Cardiac muscle cell (in vitro differentiated cells and primary cell): ENCODE data around the gene MAPK8. TPM values are rescaled to one million over a fixed set of nuclear protein-coding genes. Genes with fewer than 3 reads are reported as not detected.

ENCODE experiments used
- DNase-seq, 2 donors: peaks; one replicate each; pipeline versions ENCODE4 v3.0.0 to v3.0.0-alpha.2; 2010 to 2017; ENCODE audit warnings: low read depth in 1 of 2, low spot score in 1 of 2
- H3K27ac ChIP-seq: fragments of 200-600 bp; sonication (generic); 2 replicates; pipeline ENCODE4 v1.5.1; 2016
- H3K27me3 ChIP-seq: fragments of 200-600 bp; sonication (generic); 2 replicates; pipeline ENCODE4 v1.6.0; 2016; ENCODE audit warnings: control low read depth
- H3K36me3 ChIP-seq: fragments of 200-600 bp; sonication (generic); 2 replicates; pipeline ENCODE4 v1.5.1; 2016; ENCODE audit warnings: control low read depth
- H3K4me1 ChIP-seq: fragments of 200-600 bp; sonication (generic); 2 replicates; pipeline ENCODE4 v1.8.1; 2017; ENCODE audit warnings: low read depth, mild to moderate bottlenecking, mixed run types
- H3K4me3 ChIP-seq: fragments of 200-600 bp; sonication (generic); 2 replicates; pipeline ENCODE4 v1.5.1; 2016; ENCODE audit warnings: mild to moderate bottlenecking
- H3K9me3 ChIP-seq: fragments of 200-600 bp; sonication (generic); 2 replicates; pipeline ENCODE4 v1.5.1; 2017; ENCODE audit warnings: low read depth, mild to moderate bottlenecking, control low read depth
- polyA plus RNA-seq: library from polyadenylated mRNA; unstranded; fragments of >200 nt; fragmentation: Nextera tagmentation; extraction: Ambion mirVana; gene quantifications from 2 replicates; pipeline ENCODE4 v1.2.1, GENCODE V29; 2016
- total RNA-seq: library from RNA; depleted of rRNA; stranded (reverse); fragments of >200 nt; gene quantifications from 2 replicates; pipeline ENCODE4 v1.2.3, GENCODE V29; 2016
- TF ChIP-seq, protein P1 (sequence below): IDR thresholded peaks from 2 replicates; pipeline ENCODE4 v1.5.1; 2012; ENCODE audit warnings: low read depth, mild to moderate bottlenecking, low read length

Gene MAPK8
- total and polyA plus RNA-seq, 2 experiments from 2014 or later, result 15.4 to 40.8 TPM

DNA sequence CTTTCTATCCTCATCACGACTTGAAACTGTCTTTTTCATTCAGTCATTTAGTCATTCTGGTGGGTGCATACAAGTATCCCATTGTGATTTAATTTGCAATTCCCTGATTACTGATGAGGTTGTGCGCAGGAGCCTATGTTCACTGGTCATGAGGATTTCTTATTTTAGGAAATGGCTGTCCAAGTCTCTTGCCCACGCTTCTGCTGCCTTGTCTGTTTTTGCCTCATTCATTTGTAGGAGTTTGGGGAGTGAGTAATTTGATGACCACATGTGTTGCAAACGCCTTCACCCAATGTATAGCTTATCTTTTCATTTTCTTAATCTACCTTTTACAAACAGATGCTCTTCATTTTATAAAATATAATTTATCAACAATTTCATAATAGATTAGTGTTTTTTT, 171.1 kb downstream of the MAPK8 start:
- Histone ChIP-seq H3K36me3 (no peaks in the 10 kb centered on the region), H3K9me3 (no peaks in the 10 kb centered on the region), H3K4me3 (no peak overlapping the region), H3K27me3 (no peaks in the 10 kb centered on the region), H3K4me1 (peaks cover 17% of the 10 kb centered on the region), H3K27ac (no peak overlapping the region)
- TF ChIP-seq, protein P1, sequence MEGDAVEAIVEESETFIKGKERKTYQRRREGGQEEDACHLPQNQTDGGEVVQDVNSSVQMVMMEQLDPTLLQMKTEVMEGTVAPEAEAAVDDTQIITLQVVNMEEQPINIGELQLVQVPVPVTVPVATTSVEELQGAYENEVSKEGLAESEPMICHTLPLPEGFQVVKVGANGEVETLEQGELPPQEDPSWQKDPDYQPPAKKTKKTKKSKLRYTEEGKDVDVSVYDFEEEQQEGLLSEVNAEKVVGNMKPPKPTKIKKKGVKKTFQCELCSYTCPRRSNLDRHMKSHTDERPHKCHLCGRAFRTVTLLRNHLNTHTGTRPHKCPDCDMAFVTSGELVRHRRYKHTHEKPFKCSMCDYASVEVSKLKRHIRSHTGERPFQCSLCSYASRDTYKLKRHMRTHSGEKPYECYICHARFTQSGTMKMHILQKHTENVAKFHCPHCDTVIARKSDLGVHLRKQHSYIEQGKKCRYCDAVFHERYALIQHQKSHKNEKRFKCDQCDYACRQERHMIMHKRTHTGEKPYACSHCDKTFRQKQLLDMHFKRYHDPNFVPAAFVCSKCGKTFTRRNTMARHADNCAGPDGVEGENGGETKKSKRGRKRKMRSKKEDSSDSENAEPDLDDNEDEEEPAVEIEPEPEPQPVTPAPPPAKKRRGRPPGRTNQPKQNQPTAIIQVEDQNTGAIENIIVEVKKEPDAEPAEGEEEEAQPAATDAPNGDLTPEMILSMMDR, result no peak
- no peak for DNase-seq

GRCh38 chr10:48478469-48478868, 172.0 kb downstream of the MAPK8 start:
- no peak overlapping the region for H3K27ac ChIP-seq
- no peaks in the 10 kb centered on the region for H3K9me3 ChIP-seq
- no peaks in the 10 kb centered on the region for H3K36me3 ChIP-seq
- H3K27me3 ChIP-seq, result no peaks in the 10 kb centered on the region
- DNase-seq, result no peak
- H3K4me1 ChIP-seq, result peaks cover 17% of the 10 kb centered on the region
- TF ChIP-seq, protein P1, result no peak
- H3K4me3 ChIP-seq, result no peak overlapping the region

DNA sequence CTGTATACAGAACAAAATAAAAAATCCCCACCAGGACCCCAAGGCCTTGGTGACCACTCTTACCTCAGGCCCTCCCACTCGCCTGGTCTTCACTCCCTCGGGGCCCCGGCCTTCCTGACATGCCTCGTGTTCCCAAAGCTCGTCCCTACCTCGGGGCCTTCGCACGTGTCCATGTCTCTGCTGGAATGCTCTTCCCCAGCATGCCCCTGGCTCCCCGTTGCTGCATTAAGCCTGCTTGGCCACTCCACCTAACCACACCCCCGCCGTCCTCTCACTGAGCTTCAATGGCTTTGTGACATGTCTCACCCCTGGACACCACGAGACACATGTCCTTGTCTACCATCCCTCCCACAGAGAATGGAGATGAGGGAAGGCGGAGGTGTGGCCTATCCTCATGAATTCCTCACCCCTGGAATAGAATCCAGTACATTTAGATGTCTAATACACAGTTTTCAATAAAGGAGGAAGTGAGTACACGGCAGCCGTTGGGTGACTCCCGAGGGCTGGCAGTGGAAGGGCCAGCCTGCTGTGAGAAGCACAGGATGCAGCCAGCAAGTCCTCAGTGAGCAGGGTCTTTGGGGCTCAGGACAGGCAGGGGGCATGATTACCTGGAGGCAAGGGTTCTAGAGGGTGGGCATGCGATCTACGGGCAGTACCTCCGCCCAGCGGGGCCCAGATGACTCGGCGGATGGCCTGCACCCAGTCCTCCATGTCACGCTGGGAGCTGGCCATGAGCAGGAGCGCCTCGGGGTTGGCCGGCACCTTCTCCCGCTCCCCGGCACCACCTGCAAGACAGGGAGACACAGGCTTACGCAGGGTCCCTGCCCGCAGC, 172.7 kb downstream of the MAPK8 start:
- H3K27ac ChIP-seq, result no peak overlapping the region
- H3K4me3 ChIP-seq, result no peak overlapping the region
- DNase-seq, result no peak
- peaks cover 17% of the 10 kb centered on the region for H3K4me1 ChIP-seq
- no peaks in the 10 kb centered on the region for H3K27me3 ChIP-seq
- TF ChIP-seq, protein P1, result no peak
- no peaks in the 10 kb centered on the region for H3K36me3 ChIP-seq
- H3K9me3 ChIP-seq, result no peaks in the 10 kb centered on the region

- Histone ChIP-seq H3K4me1 (peaks cover 17% of the 10 kb centered on the region), H3K9me3 (no peaks in the 10 kb centered on the region), H3K4me3 (no peak overlapping the region), H3K36me3 (no peaks in the 10 kb centered on the region), H3K27ac (peak overlapping the region; percentile 26), H3K27me3 (no peaks in the 10 kb centered on the region)
- DNase-seq, result peak in 1 of 2 donors; percentile 56
- TF ChIP-seq, protein P1, result no peak
Measured at GRCh38 chr10:48480397-48481374, 174.2 kb downstream of the MAPK8 start.

DNA sequence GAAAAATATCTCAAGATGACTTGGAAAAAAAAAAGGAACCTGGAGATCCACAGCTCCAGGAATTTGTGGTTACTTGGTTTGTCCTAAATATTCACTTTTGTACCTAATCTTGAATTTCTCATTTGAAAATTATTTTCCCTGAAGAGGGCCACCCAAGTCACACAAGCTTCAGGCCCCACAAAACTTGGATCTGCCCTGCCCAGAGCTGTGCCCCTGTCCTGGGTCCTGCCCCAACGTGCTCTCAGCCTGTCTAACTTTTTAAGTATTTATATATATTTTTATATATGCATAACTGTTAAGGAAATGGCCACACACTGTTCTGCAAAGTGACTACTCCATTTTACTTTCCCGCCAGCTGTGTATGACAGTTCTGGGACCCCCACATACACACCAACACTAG, 174.9 kb downstream of the MAPK8 start:
- no peaks in the 10 kb centered on the region for H3K9me3 ChIP-seq
- no peaks in the 10 kb centered on the region for H3K27me3 ChIP-seq
- no peak for DNase-seq
- peaks cover 12% of the 10 kb centered on the region for H3K4me1 ChIP-seq
- H3K36me3 ChIP-seq, result no peaks in the 10 kb centered on the region
- H3K27ac ChIP-seq, result peak overlapping the region; percentile 26
- TF ChIP-seq, protein P1, result no peak
- H3K4me3 ChIP-seq, result no peak overlapping the region
